Sigmoid colon (tissue), 7 donors: ENCODE measurements around the gene BCAN. TPM values are rescaled to one million over a fixed set of nuclear protein-coding genes. Genes with fewer than 3 reads are reported as not detected.
A peak's percentile ranks its signal among the peaks of the same experiment; 100 is the strongest.

Source experiments
- DNase-seq: peaks from one replicate; pipeline ENCODE4 v3.0.0-alpha.2; 2019
- H3K27ac ChIP-seq, 4 donors: fragments of 200-600 bp; sonication (generic); one replicate each; pipeline ENCODE4 v1.5.1; 2016 to 2019; ENCODE audit warnings: mild to moderate bottlenecking in 1 of 4
- H3K27me3 ChIP-seq, 3 donors: fragments of 200-600 bp; sonication (generic); one replicate each; pipeline ENCODE4 v1.5.1; 2019; ENCODE audit warnings: mild to moderate bottlenecking in 1 of 3
- H3K36me3 ChIP-seq, 4 donors: fragments of 200-600 bp; sonication (generic); one replicate each; pipeline ENCODE4 v1.5.1; 2016 to 2019
- H3K4me1 ChIP-seq, 4 donors: fragments of 200-600 bp; sonication (generic); one replicate each; pipeline ENCODE4 v1.5.1; 2017 to 2019
- H3K4me3 ChIP-seq, 4 donors: fragments of 200-600 bp; sonication (generic); one replicate each; pipeline ENCODE4 v1.5.1; 2017 to 2019; ENCODE audit warnings: mild to moderate bottlenecking in 2 of 4, moderate library complexity in 1 of 4
- H3K9me3 ChIP-seq, 4 donors: fragments of 200-600 bp in 3 of 4; sonication (generic) in 3 of 4; one replicate each; pipeline versions ENCODE4 v1.5.1 to v1.6.1; 2013 to 2019
- EP300 ChIP-seq, 4 donors: sonication (generic); formaldehyde crosslinking; IDR thresholded peaks; one replicate each; pipeline ENCODE4 v1.6.1; 2017; ENCODE audit warnings: antibody characterized with exemption in 4 of 4
- POLR2A ChIP-seq, 2 donors: fragments of 450-650 bp; IDR thresholded peaks; one replicate each; pipeline ENCODE4 v1.6.1; 2016; ENCODE audit warnings: antibody characterized with exemption in 2 of 2, mild to moderate bottlenecking in 2 of 2, moderate library complexity in 2 of 2
- POLR2AphosphoS5 ChIP-seq, 4 donors: sonication (generic); formaldehyde crosslinking; IDR thresholded peaks; one replicate each; pipeline ENCODE4 v1.6.1; 2017; ENCODE audit warnings: antibody characterized with exemption in 4 of 4
- WGBS, 2 donors: extraction: QIAGEN DNeasy Blood & Tissue Kit; methylation state at CpG; one replicate each; pipeline ENCODE4 v1.1.7; 2013; 5-methylcytosine and 5-hydroxymethylcytosine counted together
- intact Hi-C: fragments of 100-400 bp; cut with DNase I; formaldehyde crosslinking; loops from one replicate; pipeline ENCODE4 v1.15.1; 2023
- polyA plus RNA-seq, 3 donors: library from polyadenylated mRNA; stranded (reverse); fragments of 200-250 nt; gene quantifications; one replicate each; pipeline ENCODE4 v1.2.3, GENCODE V29; 2013
- total RNA-seq, 4 donors: library from RNA; depleted of rRNA; stranded (reverse); fragments of >200 nt; gene quantifications; one replicate each; pipeline ENCODE4 v1.1.0, GENCODE V29; 2016
- TF ChIP-seq, protein P1 (sequence below), 4 experiments: fragments of 450-650 bp in 3 of 4; fragments of 200-600 bp in 1 of 4; IDR thresholded peaks; one replicate each; pipeline ENCODE4 v1.5.1; 2016 to 2019; ENCODE audit warnings: antibody characterized with exemption in 4 of 4, mild to moderate bottlenecking in 3 of 4, moderate library complexity in 2 of 4
- donor health status: healthy with polysubstance abuse.
- donor health status: Bipolar disorder and iron deficiency.
- donor health status: healthy.

BCAN gene
- total and polyA plus RNA-seq, 7 donors = 0.12 to 2.9 (median 2.1) TPM; not detected in 3

DNA sequence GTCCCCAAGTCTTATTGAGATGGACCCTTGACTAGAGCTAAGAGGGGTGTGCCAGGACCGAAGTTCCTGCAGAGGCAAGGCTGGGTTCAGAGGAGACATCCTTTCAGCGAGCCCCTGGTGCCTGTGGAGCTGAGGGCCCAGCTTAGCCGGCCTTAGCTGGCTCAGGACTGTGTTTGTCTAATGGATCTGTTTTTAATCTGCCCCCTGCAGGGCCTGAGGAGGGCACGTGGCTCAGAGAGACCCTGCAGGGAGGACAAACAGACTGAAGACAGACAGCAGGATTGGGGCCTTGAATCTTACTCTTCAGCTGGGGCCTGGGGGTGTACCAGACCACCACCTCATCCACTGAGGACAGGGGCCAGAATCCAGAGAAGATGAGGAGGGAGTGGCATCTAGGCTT lies 61.8 kb downstream of the BCAN start:
- Histone ChIP-seq H3K4me3 (no peak overlapping the region), H3K4me1 (peaks cover 0 to 48% (median 44%) of the 10 kb centered on the region in 4 donors), H3K27ac (peak overlapping the region in 1 of 4 donors; percentile 87), H3K9me3 (no peaks in the 10 kb centered on the region), H3K27me3 (peaks cover 0 to 9% (median 0%) of the 10 kb centered on the region in 3 donors), H3K36me3 (no peaks in the 10 kb centered on the region)
- TF ChIP-seq, protein P1, sequence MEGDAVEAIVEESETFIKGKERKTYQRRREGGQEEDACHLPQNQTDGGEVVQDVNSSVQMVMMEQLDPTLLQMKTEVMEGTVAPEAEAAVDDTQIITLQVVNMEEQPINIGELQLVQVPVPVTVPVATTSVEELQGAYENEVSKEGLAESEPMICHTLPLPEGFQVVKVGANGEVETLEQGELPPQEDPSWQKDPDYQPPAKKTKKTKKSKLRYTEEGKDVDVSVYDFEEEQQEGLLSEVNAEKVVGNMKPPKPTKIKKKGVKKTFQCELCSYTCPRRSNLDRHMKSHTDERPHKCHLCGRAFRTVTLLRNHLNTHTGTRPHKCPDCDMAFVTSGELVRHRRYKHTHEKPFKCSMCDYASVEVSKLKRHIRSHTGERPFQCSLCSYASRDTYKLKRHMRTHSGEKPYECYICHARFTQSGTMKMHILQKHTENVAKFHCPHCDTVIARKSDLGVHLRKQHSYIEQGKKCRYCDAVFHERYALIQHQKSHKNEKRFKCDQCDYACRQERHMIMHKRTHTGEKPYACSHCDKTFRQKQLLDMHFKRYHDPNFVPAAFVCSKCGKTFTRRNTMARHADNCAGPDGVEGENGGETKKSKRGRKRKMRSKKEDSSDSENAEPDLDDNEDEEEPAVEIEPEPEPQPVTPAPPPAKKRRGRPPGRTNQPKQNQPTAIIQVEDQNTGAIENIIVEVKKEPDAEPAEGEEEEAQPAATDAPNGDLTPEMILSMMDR (IDR thresholded peaks at IDR 0.05) = no peak
- TF ChIP-seq EP300 (IDR thresholded peaks at IDR 0.05) (no peak), POLR2A (IDR thresholded peaks at IDR 0.05) (no peak), POLR2AphosphoS5 (IDR thresholded peaks at IDR 0.05) (no peak)
- intact Hi-C loops = loop anchor here (2.0 to 10.0 kb wide), 2 partner anchors 15 to 191 kb away; partner anchors contain the start of gene PEAR1
- WGBS, 2 donors = 40 to 60% methylated on average over 4 of the region's 4 CpGs
- no peak for DNase-seq

GRCh38 chr1:156704166-156704711 lies 62.3 kb downstream of the BCAN start:
- intact Hi-C loops = loop anchor here (2.0 to 10.0 kb wide), 2 partner anchors 15 to 191 kb away; partner anchors contain the start of gene PEAR1
- Histone ChIP-seq H3K27me3 (peaks cover 0 to 9% (median 0%) of the 10 kb centered on the region in 3 donors), H3K36me3 (no peaks in the 10 kb centered on the region), H3K4me3 (peak overlapping the region in 3 of 4 donors; percentile 40 to 55 (median 47)), H3K9me3 (no peaks in the 10 kb centered on the region), H3K4me1 (peaks cover 0 to 48% (median 47%) of the 10 kb centered on the region in 4 donors), H3K27ac (peak overlapping the region in 2 of 4 donors; percentile 1 to 87)
- DNase-seq = no peak
- 55 to 65% methylated on average over 10 of the region's 10 CpGs for WGBS, 2 donors
- TF ChIP-seq POLR2A (IDR thresholded peaks at IDR 0.05) (no peak), EP300 (IDR thresholded peaks at IDR 0.05) (no peak), POLR2AphosphoS5 (IDR thresholded peaks at IDR 0.05) (no peak)
- TF ChIP-seq, protein P1 (IDR thresholded peaks at IDR 0.05) = no peak

DNA sequence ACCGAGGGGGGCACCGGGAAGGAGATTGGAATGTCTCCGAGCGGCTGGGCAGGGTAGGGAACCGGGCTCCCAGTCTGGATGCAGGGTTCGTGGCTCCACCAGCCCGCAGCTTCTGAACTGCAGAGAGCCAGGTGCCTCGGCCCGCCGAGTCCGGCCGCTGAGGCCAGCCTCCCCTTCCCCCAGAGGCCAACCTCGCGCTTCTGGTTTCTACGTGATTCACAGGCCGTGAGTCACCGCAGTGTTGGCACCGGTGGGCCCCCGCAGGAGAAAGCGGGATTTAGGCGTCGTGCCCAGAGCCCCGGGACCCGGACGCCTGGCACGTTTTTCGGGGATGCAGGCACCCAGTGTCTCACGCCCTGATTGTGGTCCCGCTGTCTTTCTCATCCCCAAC lies 63.0 kb downstream of the BCAN start:
- Histone ChIP-seq H3K9me3 (no peaks in the 10 kb centered on the region), H3K36me3 (no peaks in the 10 kb centered on the region), H3K4me3 (peak overlapping the region; percentile 34 to 55 (median 44)), H3K27me3 (peaks cover 0 to 9% (median 0%) of the 10 kb centered on the region in 3 donors), H3K27ac (peak overlapping the region; percentile 81 to 87 (median 84)), H3K4me1 (peaks cover 0 to 55% (median 54%) of the 10 kb centered on the region in 4 donors)
- DNase-seq = peak; percentile 91
- intact Hi-C loops = loop anchor here (2.0 to 10.0 kb wide), 2 partner anchors 16 to 190 kb away; partner anchors contain the start of gene PEAR1
- TF ChIP-seq POLR2A (IDR thresholded peaks at IDR 0.05) (no peak), EP300 (IDR thresholded peaks at IDR 0.05) (no peak), POLR2AphosphoS5 (IDR thresholded peaks at IDR 0.05) (peak in 1 of 4 donors; percentile 59)
- TF ChIP-seq, protein P1 (IDR thresholded peaks at IDR 0.05) = no peak
- 2 to 4% methylated on average over 29 of the region's 29 CpGs for whole genome bisulfite sequencing, 2 donors

DNA sequence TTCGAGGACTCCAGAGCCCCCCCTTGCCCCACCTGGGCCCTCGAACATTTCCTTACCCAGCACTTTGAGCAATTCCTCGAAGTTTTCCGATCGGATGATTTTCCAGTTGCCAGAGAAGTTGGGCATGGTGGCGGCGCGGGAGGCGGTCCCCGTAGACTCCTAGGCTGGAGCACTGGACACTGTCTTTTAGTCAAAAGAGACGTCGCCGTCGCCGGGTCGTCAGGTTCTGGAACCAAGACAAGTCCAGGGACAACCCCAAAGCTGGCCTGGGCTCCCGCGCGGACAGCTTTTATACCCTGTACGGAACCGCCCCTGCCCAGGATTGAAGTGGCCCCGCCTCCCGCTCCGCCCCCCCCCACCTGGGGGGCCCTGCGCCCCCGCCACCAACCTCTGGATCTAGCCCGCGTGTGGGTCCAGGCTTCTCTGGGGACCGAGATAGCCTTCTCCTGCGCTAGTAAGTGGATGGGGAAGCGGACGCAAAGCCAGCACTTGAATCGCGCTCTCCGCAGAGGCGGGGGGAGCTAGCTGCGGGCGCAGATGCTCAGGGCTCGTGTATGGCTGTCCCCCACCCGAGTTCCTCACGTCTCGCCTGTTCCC lies 63.5 kb downstream of the BCAN start, which contains the start of gene CRABP2:
TSS of gene CRABP2 (minus strand) at position 263 of the 597 bp plus-strand sequence. CDS start at position 126, 137 bp downstream.
- Histone ChIP-seq H3K4me3 (peak within 1 kb of the TSS; percentile 34 to 55 (median 44)), H3K27me3 (peaks cover 0 to 9% (median 0%) of the 10 kb centered on the region in 3 donors), H3K36me3 (no peaks in the 10 kb centered on the region), H3K4me1 (peaks cover 0 to 60% (median 59%) of the 10 kb centered on the region in 4 donors), H3K9me3 (no peaks in the 10 kb centered on the region), H3K27ac (peak within 1 kb of the TSS; percentile 81 to 87 (median 84))
- intact Hi-C loops = loop anchor here (2.0 to 10.0 kb wide), 2 partner anchors 17 to 189 kb away; partner anchors contain the start of gene PEAR1
- peak; percentile 80 for DNase-seq
- TF ChIP-seq, protein P1 (IDR thresholded peaks at IDR 0.05) = no peak
- TF ChIP-seq EP300 (IDR thresholded peaks at IDR 0.05) (no peak), POLR2A (IDR thresholded peaks at IDR 0.05) (no peak), POLR2AphosphoS5 (IDR thresholded peaks at IDR 0.05) (no peak)
- 1 to 2% methylated on average over 42 of the region's 42 CpGs for WGBS, 2 donors
